CD4-positive, alpha-beta T cell treated with Interleukin-17A for 4 hours (primary cell): ENCODE data around the gene PPIL3.
"Not testable (repeated sequence)": the region's sequence is repeated elsewhere in the genome, so short reads cannot be mapped to it uniquely, and the experiment has no call there.

Experiments
- DNase-seq: peaks from one replicate; pipeline ENCODE4 v3.0.0-alpha.2; 2020; ENCODE audit warnings: mixed read lengths

The PPIL3 gene

DNA sequence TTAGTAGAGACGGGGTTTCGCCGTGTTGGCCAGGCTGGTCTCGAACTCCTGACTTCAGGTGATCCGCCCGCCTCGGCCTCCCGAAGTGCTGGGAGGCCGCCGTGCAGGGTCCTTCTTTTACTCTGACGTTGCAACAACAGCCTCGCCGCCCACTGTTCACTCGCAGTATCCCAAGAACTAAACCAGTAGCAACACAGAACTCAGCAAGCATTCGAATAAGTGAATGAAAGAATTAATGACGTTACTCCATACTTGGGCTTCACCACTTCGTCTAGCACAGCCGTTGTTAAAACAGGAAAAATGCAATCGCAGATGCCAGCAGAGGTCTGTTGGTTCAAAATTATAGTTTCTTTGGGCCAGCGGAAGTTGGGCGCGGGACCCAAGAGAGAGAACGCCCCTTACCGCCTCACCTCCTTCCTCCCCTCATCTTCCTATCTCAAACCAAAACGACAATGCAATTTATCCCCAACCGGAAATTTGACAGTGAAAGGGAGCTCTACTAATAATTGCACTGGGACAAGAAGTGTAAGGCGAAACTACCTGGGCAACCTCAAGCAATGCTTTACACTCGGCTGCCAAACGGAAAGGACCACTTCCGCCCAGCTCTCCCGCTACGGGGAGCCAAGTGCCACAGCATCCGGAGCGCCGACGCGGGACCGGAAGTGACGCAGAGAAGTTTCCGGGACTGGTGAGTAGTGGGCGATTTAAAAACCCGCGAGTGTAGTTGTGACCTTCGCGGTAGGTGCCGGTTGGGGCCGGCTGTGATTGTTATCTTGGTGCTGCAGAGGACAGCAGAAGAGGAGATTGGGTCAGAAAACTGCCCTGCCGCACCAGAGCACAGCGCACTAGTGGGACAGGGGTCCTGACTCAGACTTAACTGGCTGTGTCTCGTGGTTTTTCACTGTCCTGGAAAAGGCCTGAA is at the start of gene PPIL3, which contains the start of gene NIF3L1:
PPIL3 (minus strand) TSS at position 374 of the 922 bp plus-strand sequence. CDS start 1,462 bp downstream, outside the sequence.
NIF3L1 (plus strand) TSS at position 668 of the 922 bp plus-strand sequence. CDS start 2,573 bp downstream, outside the sequence.
- DNase-seq: peak; percentile 97

DNA sequence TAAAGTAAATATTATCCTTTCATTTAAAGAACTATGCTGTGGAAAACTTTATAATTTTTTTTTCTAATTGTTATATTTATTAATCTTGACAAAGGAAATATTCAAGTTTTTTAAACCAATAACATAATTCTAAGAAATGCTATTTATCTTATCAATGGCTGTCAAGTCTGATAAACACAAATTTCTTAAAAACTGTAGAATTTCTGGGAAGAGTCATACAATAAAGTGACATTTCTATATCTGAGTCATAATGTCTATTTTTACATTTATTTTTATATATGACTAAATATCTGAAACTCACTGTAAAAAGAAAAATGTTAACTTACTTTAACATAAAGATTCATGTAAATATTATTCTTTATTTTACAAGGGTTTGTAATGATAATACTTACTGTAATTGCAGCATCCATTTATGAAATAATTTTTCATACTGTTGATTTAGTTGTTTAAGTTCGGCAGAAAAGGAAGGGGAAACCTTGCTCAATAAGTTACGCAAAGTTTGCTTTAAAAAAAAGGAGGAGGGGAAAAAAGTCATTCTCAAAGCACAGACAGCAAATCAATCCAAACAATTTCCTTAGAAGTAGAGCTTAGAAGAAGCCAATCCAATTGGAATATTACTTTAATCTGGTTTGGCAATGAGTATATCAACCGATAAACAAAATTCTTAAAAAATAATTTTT is 42.2 kb upstream of the PPIL3 start:
- no peak for DNase-seq

DNA sequence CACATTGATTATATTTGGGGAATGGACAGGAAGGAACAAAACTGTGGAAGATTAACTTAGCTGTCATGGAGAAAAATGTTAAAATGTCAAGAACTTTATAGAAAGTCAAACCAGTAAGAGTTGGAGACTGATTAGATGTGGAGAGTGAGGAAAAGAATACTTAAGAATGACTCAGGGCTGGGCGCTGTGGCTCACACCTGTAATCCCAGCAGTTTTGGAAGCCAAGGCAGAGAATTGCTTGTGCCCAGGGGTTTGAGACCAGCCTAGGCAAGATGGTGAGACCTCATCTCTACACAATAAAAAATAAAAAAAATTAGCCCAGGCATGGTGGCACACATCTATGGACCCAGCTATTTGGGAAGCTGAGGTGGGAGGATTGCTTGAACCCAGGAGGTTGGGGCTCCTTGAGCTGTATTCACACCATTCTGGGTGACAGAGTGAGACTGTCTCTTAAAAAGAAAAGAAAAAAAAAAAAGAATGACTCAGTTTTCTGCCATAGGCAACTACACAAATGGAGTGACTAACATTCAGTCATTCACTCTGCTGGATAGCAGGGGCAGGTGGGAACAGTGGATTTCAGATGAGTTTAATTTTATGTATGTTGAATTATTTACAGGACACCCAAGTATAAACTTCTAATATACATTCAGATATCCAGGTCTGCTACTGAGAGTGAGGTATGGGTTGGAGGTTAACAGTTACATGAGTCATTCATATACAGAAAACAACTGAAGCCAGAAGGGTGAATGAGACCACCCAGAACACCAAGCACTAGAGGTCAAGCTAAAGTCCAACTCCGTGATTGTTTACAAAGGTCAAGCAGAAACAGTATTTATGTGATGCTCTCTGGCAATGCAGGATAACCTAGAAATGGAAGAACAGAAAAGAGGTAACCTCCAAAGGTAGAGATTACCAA is 40.7 kb upstream of the PPIL3 start:
- no peak for DNase-seq

DNA sequence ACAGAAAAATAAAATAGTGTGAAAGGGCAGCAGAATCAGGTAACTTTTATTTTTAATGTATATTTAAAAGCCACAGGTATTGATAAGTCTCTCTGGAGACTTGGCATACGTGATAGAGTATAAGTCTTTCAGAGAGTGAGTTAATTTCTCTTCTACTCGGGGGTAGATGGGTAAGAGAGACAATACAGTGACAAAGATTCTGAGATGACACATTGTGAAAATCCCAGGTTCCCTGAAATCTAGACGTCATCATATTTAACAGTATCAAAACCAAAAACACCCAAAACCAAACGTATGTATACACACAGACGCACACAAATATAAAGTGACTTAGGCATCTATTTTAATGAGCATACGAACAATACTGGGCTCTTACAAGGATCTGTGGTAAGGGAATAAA is 33.6 kb upstream of the PPIL3 start:
- no peak for DNase-seq

DNA sequence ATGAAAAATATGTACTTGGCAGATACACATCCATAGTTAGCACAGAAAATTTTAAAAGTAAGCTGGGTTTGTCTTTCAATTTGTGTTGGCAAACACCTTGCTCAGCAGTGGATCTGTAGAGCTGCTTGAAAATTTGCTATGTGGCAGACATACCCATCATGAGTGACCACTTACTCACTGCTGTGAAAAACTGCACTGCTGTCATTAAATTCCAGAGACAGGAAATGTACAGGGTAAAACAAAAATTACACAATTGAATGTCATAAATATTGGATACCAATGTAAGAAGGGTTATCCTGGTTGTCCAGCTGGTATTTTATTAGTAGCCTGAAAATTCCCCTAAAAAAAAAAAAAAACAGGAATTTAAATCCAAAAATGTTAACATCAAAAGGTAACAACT is 24.8 kb upstream of the PPIL3 start:
- DNase-seq: no peak

DNA sequence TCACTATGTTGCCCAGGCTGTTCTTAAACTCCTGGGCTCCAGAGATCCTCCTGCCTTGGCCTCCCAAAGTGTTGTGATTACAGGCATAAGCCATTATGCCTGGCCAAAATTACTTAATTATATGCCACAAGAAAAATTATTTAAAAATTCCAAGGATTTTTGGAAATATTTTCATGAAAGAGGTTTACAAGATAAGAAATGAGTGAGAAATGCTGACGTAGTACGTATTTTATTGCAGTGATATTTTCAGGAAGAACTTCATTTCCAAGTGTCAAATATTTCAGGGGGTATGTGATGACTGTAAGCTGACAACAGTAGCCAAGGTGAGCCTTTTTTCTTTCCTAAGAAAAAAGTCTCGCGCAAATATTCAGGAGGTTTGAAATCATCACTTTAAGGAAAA is 21.1 kb upstream of the PPIL3 start:
- DNase-seq: no peak

DNA sequence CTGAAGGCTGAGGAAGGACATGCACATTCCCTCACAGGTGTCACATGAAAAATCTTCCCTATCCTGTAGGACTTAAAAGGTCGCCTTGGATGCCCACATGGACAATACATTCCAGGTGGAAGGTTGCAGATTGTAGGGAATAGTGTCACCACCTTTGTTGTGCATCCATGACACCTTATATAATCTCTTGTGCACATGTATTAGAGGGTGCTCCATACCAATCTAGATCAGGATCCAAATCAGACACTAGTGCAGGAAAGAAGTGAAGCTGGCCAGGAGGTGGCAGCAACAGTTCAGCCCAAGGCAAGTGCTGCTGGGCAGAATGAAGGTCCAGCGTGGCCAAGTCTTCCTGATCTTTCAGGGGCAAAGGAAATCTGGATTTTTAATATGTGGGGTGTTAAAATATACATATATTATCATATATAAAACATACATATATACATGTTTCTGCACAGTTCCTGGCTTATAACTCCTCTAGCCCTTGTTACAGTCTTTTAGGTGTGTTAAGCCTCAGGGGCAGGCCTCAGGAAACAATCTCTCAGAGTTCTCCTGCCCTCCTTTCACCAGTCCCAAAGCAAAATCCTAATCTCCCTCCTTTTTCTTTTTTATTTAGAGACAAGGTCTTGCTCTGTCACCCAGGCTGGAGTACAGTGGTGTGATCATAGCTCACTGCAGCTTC is 16.9 kb upstream of the PPIL3 start:
- peak; percentile 61 for DNase-seq

DNA sequence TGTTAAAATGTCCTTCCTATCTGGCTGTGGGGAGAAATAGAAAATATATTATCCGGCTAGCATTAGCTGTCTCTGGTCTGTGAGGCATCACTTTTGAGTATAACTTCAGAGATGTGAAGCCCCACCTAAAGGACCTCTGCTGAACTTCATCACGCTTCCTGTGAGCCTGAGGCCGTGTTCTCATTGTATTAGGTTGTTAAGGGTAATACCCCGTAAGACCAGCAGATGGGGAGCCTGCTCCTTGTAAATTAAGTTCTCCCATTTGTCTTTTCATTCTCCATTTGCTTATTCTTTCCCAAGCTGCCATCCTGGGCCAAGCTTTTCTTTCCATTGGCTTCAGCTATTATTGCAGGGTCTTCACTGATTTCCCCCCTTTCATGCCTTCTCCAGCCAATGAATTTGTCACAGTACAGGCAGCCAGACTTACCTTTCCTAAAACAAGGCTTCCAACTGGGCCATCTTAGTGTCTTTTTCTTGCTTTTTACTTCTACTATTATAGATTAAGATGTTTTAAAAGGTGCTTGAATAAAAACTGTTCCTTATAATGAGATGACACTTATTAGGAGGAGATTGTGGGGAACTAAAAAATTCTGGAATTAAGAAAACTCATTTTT is 12.7 kb upstream of the PPIL3 start:
- peak; percentile 77 for DNase-seq

DNA sequence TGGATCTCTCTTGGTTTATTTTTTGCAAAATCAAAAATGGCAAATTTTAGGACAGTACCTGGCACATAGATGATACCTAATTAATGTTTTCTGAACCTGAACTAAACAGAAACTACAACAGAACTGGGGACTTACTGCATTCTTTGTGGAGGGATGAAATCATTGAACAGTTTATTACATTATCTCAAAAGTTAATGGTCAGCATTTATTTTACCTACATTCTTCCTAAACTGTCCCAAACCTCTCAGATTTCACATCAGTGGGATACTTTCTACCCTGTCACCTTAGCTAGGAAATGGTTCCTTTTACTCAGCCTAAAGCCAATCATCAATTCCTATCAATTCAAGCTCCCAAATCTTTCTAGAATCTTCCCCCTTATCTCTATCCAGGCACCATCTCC is 10.6 kb upstream of the PPIL3 start:
- no peak for DNase-seq

DNA sequence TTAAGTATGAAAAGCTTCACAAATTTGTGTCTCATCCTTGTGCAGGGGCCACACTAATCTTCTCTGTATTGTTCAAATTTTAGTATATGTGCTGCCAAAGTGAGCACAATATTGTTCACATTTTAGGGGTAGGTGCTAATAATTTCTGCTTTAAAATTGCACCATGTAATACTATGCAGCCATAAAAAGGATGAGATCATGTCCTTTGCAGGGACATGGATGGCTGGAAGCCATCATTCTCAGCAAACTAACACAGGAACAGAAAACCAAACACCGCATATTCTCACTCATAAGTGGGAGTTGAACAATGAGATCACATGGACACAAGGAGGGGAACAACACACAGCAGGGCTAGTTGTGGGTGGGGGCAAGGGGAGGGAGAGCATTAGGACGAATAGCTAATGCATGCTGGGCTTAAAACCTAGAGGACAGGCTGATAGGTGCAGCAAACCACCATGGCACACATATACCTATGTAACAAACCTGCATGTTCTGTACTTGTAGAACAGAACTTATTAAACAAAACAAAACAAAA is 7.1 kb downstream of the PPIL3 start:
- not testable (repeated sequence) for DNase-seq

DNA sequence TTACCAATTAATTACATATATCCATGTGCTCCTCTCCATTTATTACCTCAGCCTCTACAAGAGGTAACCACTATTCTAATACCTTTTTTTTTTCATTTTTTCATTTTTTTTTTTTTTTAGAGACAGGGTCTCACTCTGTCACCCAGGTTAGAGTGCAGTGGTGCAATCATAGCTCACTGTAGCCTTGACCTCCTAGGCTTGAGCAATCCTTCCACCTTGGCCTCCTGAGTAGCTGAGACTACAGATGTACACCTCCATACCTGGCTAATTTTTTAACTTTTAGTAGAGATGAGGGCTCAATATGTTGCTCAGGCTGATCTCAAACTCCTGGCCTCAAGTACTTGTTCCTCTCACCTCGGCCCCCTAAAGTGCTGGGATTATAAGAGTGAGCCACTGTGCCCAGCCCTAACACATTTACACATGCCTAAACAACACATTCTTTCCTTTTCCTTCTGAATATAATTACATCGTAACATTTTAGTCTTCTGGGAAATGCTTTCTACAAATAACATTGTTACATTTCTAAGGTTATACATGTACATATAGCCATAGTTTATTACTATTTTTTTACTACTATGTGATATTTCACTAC is 10.5 kb downstream of the PPIL3 start:
- DNase-seq: no peak

DNA sequence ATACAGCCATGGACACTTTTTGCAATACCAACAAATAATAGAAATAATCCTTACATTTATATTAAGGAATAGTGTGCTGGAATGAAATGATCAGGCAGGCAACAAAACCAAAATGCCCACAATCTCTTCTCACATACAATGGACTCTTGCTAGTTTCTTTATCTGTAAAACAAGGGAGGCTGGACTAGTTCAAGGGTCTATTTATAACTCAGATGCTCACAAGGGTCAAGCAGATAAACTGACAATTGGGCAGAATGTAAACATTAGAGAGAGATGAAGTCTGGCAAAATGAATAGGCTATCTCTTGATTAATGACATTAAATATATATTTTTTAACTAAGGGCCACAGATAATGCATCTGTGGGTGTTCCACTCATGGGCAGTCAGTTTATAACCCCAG is 11.4 kb downstream of the PPIL3 start:
- no peak for DNase-seq

DNA sequence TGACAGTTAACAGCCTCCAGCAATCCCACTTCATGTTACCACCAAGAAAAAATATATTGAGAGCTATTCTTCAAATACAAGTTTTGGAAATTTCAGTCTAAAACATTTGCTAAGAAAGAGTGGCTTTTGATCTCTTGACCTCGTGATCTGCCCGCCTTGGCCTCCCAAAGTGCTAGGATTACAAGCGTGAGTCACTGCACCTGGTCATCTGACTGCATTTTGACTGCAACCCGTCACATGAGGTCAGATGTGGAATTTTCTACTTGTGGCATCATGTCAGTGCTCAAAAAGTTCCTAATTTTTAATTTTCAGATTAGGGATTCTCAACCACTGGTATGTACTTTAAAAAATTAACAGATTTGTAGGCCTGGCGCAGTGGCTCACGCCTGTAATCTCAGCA is 15.3 kb downstream of the PPIL3 start:
- DNase-seq: no peak

DNA sequence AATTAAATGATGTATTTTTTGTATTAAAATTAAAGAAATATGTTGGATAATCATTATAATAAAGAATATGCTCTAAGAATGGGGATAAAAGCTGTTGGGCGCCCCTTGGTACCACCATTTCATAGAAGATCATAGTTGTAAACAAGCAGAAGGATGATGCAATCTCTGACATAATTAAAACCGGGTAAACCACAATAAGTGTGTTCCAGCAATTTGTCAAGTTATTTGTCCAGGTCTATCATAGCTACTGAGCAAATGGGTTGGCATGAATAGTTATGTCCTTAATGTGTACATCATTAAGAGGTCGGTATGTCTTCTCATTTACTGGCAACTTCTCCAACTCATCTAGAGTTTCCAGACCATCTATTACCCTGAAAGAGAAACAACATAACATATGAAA is 17.7 kb downstream of the PPIL3 start:
- no peak for DNase-seq

DNA sequence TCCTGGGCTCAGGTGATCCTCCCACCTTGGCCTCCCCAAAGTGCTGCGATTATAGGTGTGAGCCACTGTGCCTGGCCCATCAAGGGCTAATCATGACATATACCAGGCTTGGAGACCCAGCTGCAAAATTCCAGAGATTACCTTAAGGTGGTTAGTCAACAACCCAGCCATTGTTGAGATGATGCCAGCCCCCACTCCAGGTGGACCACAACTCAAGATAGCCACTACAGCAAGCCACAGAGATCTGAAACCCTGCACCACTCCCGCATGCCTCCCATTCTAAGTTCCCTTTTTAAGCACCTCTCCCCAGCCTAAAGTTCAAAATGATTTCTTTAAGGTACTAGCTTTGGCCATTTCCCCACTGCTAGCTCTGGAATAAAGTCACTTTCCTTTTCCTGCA is 19.9 kb downstream of the PPIL3 start:
- DNase-seq: no peak

DNA sequence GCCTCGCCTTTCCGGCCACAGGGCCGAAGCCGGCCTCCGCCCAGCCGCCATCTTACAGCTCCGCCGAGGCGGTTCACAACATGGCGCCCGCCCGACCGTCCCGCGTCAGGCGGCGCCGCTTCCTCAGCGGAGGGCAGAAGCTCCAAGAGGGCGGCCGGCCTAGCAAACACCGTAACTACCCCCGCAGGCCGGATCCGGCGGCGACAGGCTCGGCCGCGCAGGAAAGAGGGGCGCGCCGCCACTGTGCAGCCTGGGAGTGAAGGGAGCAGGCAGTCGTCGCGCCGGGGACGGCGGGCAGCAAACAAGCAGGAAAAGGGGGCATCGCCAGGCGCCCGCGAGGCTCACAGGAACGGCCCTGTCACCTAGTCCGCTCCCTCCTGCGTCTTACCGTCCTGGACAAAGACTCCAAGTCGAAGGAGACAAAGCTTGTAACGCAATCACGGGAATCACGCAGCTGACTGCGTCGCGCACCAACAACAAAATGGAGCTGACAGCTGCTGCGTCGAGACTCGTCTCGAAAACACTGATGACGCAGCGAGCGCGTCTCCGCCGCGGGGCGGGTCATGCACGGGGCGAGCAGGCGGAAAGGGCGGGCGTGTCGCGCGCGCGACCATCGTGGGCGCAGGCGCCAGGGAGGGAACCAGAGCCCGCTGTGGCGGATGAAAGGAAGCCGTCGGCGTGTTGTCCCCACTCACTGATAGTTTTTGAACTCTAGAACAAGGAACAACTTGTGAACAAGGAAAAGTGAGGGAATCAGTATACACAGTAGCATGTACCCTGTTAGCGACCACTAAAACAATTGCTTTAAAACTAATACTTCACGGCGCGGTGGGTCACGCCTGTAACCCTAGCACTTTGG is 24.5 kb downstream of the PPIL3 start, which contains the start of gene CLK1:
CLK1 (minus strand) TSS at position 483 of the 859 bp plus-strand sequence. CDS start 2,796 bp downstream, outside the sequence.
- peak; percentile 98 for DNase-seq

DNA sequence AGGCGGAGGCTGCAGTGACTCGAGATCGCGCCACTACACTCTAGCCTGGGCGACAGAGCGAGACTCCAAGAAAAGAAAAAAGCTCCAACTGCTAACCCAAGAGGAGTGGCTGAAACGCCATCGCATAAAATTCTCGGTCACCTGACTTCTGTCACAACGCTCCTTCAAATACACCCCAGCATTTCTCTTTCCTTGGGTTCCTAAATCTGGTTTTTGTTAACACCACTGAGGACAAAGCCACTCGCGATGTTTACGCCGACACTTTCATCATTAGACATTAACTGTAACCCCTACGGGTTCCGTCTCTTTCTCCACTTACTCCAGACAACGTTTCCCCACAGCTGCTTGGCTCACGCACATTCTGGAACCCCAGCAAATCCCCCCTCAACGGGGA is 25.1 kb downstream of the PPIL3 start:
- peak; percentile 22 for DNase-seq

DNA sequence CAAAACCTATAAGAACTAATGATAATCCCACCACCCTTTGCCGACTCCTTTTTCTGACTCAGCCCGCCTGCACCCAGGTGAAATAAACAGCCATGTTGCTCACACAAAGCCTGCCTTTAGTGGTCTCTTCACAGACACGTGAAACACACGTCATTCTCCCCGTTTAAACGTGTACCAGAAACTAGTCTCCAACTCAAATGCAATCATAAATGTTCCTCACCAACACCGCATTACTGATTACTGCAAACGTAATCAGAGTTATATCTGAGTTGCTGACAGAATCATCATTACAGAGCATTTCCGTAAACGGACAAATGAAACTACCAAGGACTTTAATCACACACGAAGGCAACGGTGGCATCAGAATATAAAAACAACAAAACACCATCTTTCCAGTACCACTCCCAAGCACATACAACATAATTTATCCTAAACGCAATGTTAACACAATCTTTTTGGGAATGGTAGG is 26.3 kb downstream of the PPIL3 start:
- peak; percentile 54 for DNase-seq

DNA sequence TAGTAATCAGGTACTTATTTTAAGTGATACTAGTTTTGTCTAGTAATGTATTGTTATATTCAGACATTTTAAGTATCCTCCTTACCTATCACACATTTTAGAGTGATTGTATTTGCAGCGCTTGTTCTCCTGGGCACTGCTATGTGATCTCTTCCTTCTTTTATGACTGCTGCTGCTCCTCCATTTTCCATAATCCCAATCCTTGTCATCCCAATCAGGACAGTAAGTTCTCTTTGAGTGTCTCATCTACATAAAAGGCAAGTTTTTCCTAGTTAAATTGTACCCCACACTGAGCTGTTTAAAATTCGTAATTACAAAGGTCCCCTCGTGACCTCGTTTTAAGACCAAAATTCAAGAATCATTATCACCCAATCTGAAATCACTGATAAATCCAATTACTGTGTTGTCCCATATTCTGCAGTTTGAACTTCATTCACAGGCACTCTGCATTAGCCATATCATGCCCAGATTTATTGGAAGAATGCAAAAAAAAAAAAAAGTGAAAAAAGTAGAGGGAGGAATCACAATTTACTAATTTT is 27.2 kb downstream of the PPIL3 start:
- DNase-seq: no peak
